OCI-LY3 (cell line): ENCODE data around the gene ADSS2.

Experiments
- H2AFZ ChIP-seq: fragments of 200-600, 300-600 bp; shearing (Covaris generic); 2 replicates; pipeline ENCODE4 v1.6.0; 2014; ENCODE audit warnings: antibody characterized with exemption, low read depth, low read length
- H3K27ac ChIP-seq: fragments of 200-600, 300-600 bp; sonication (generic); 2 replicates; pipeline ENCODE4 v1.5.1; 2014; ENCODE audit warnings: mild to moderate bottlenecking, low read length, moderate library complexity, mixed read lengths
- H3K27me3 ChIP-seq: fragments of 200-600, 300-600 bp; sonication (generic); 2 replicates; pipeline ENCODE4 v1.6.1; 2014; ENCODE audit warnings: low read depth, low read length, mixed read lengths
- H3K36me3 ChIP-seq: fragments of 200-600, 300-600 bp; sonication (generic); replicated peaks from 2 replicates; pipeline ENCODE3; 2014; ENCODE audit warnings: low read depth, low read length, mixed read lengths
- H3K4me1 ChIP-seq: fragments of 300-600, 200-600 bp; sonication (generic); 2 replicates; pipeline ENCODE4 v1.6.1; 2014; ENCODE audit warnings: low read length, mixed read lengths
- H3K4me2 ChIP-seq: fragments of 200-600, 300-600 bp; sonication (generic); 2 replicates; pipeline ENCODE4 v1.6.1; 2014; ENCODE audit warnings: low read length, mixed read lengths
- H3K4me3 ChIP-seq: fragments of 300-600, 200-600 bp; sonication (generic); 2 replicates; pipeline ENCODE4 v1.5.1; 2014; ENCODE audit warnings: antibody characterized with exemption, mild to moderate bottlenecking, low read length, moderate library complexity
- H3K79me2 ChIP-seq: fragments of 300-600, 200-600 bp; shearing (Covaris generic); 2 replicates; pipeline ENCODE4 v1.6.1; 2014; ENCODE audit warnings: mild to moderate bottlenecking, low read length, mixed read lengths
- H3K9ac ChIP-seq: fragments of 300-600, 200-600 bp; shearing (Covaris generic); 2 replicates; pipeline ENCODE4 v1.6.0; 2014; ENCODE audit warnings: mild to moderate bottlenecking, low read length, moderate library complexity
- H3K9me3 ChIP-seq: fragments of 200-600, 300-600 bp; shearing (Covaris generic); 2 replicates; pipeline ENCODE4 v1.6.1; 2014; ENCODE audit warnings: low read length, mixed read lengths; ENCODE audit not compliant: insufficient read depth
- H4K20me1 ChIP-seq: fragments of 200-600, 300-600 bp; sonication (generic); 2 replicates; pipeline ENCODE4 v1.6.1; 2016; ENCODE audit warnings: low read length, mixed read lengths; ENCODE audit not compliant: insufficient read depth
- CTCF ChIP-seq: fragments of 200-600, 300-600 bp; sonication (generic); IDR thresholded peaks from 2 replicates; pipeline ENCODE4 v1.5.1; 2014; ENCODE audit warnings: antibody characterized with exemption, low read length, low read depth
- EZH2phosphoT487 ChIP-seq: fragments of 200-600 bp; shearing (Covaris generic); IDR thresholded peaks from 2 replicates; pipeline ENCODE4 v1.6.1; 2018; ENCODE audit warnings: antibody characterized with exemption, mixed run types, low read depth

Gene ADSS2

GRCh38 chr1:244387415-244387814 is 64.3 kb downstream of the ADSS2 start:
- Histone ChIP-seq H3K9ac (no peak overlapping the region), H3K4me2 (no peak overlapping the region), H4K20me1 (no peaks in the 10 kb centered on the region), H3K79me2 (no peaks in the 10 kb centered on the region), H3K9me3 (no peaks in the 10 kb centered on the region), H3K4me3 (no peak overlapping the region), H3K36me3 (no peaks in the 10 kb centered on the region), H3K27ac (no peak overlapping the region), H3K27me3 (no peaks in the 10 kb centered on the region), H3K4me1 (no peaks in the 10 kb centered on the region), H2AFZ (no peak overlapping the region)
- TF ChIP-seq CTCF (no peak), EZH2phosphoT487 (no peak)

- Histone ChIP-seq H3K9me3 (no peaks in the 10 kb centered on the region), H3K79me2 (no peaks in the 10 kb centered on the region), H3K4me2 (no peak overlapping the region)
Measured at GRCh38 chr1:244386595-244386994, 65.1 kb downstream of the ADSS2 start.

GRCh38 chr1:244384066-244384465 is 67.6 kb downstream of the ADSS2 start:
- H3K27me3 ChIP-seq, result no peaks in the 10 kb centered on the region
- no peaks in the 10 kb centered on the region for H3K4me1 ChIP-seq
- no peak overlapping the region for H3K4me2 ChIP-seq
- H3K9me3 ChIP-seq, result no peaks in the 10 kb centered on the region
- no peak overlapping the region for H3K9ac ChIP-seq
- H2AFZ ChIP-seq, result no peak overlapping the region
- H3K36me3 ChIP-seq, result no peaks in the 10 kb centered on the region
- no peak overlapping the region for H3K27ac ChIP-seq
- no peak overlapping the region for H3K4me3 ChIP-seq
- no peaks in the 10 kb centered on the region for H4K20me1 ChIP-seq
- TF ChIP-seq EZH2phosphoT487 (no peak), CTCF (no peak)
- H3K79me2 ChIP-seq, result no peaks in the 10 kb centered on the region

More at GRCh38 chr1:244386595-244386994, 65.1 kb downstream of the ADSS2 start:
- H4K20me1 ChIP-seq, result no peaks in the 10 kb centered on the region
- no peak overlapping the region for H3K9ac ChIP-seq
- TF ChIP-seq CTCF (no peak), EZH2phosphoT487 (no peak)
- H3K4me3 ChIP-seq, result no peak overlapping the region
- H3K27ac ChIP-seq, result no peak overlapping the region
- H3K27me3 ChIP-seq, result no peaks in the 10 kb centered on the region
- no peaks in the 10 kb centered on the region for H3K36me3 ChIP-seq
- no peak overlapping the region for H2AFZ ChIP-seq
- H3K4me1 ChIP-seq, result no peaks in the 10 kb centered on the region

- TF ChIP-seq CTCF (no peak), EZH2phosphoT487 (no peak)
- Histone ChIP-seq H2AFZ (no peak overlapping the region), H3K4me3 (no peak overlapping the region), H3K4me2 (no peak overlapping the region), H4K20me1 (no peaks in the 10 kb centered on the region), H3K4me1 (no peaks in the 10 kb centered on the region), H3K9ac (no peak overlapping the region), H3K79me2 (no peaks in the 10 kb centered on the region), H3K27me3 (no peaks in the 10 kb centered on the region), H3K36me3 (no peaks in the 10 kb centered on the region), H3K9me3 (no peaks in the 10 kb centered on the region), H3K27ac (no peak overlapping the region)
Measured at GRCh38 chr1:244383278-244383884, 68.3 kb downstream of the ADSS2 start.
